ENCODE measurements around the gene XPR1.

- TF ChIP-seq CTCF (IDR thresholded peaks at IDR 0.05; ENCODE audit: low read depth, low read length) (no peak), EZH2phosphoT487 (IDR thresholded peaks at IDR 0.05; ENCODE audit: low read depth) (no peak)
Measured at GRCh38 chr1:180620581-180620980, 11.2 kb upstream of the XPR1 start.
